Colonic mucosa (tissue), 4 donors: ENCODE data around the gene DOCK9. TPM values are rescaled to one million over a fixed set of nuclear protein-coding genes. Genes with fewer than 3 reads are reported as not detected.

ENCODE experiments used
- DNase-seq: peaks from one replicate; pipeline ENCODE4 v3.0.0-alpha.2; 2020
- H3K27ac ChIP-seq: fragments of 200-600 bp; one replicate; pipeline ENCODE4 v1.8.0; 2021
- H3K27me3 ChIP-seq: fragments of 200-600 bp; one replicate; pipeline ENCODE4 v1.8.0; 2021
- H3K36me3 ChIP-seq: fragments of 200-600 bp; one replicate; pipeline ENCODE4 v1.8.0; 2021
- H3K4me1 ChIP-seq: fragments of 200-600 bp; one replicate; pipeline ENCODE4 v1.8.0; 2021; ENCODE audit warnings: mild to moderate bottlenecking
- H3K4me3 ChIP-seq: fragments of 200-600 bp; one replicate; pipeline ENCODE4 v1.8.0; 2021
- H3K9ac ChIP-seq, 2 donors: one replicate each; pipeline ENCODE4 v1.7.0; 2013; ENCODE audit warnings: control low read depth in 2 of 2, low read depth in 2 of 2, low read length in 2 of 2
- H3K9me3 ChIP-seq: fragments of 200-600 bp; one replicate; pipeline ENCODE4 v1.8.0; 2021
- intact Hi-C: fragments of 100-400 bp; cut with DNase I; formaldehyde crosslinking; loops from one replicate; pipeline ENCODE4 v1.14.1; 2022
- total RNA-seq, 2 donors: library from RNA; stranded (reverse); fragmentation: NEBNext Ultra II Directional in 1 of 2; extraction: Animal tissue kit (Norgen Biotek cat#: 25700) in 1 of 2; gene quantifications; one replicate each; pipeline ENCODE4 v1.2.1, GENCODE V29; 2021
- TF ChIP-seq, protein P1 (sequence below): fragments of 200-600 bp; IDR thresholded peaks from one replicate; pipeline ENCODE4 v1.8.0; 2022; ENCODE audit warnings: antibody characterized with exemption, mild to moderate bottlenecking
- donor health status: healthy.
- donor health status: DM: no; HTN: no; CAD: no.
- donor health status: DM: no; HTN: no; CAD: no.

DOCK9 gene
- total RNA-seq, 2 donors from 2014 or later: 42.3 to 52.4 TPM

DNA sequence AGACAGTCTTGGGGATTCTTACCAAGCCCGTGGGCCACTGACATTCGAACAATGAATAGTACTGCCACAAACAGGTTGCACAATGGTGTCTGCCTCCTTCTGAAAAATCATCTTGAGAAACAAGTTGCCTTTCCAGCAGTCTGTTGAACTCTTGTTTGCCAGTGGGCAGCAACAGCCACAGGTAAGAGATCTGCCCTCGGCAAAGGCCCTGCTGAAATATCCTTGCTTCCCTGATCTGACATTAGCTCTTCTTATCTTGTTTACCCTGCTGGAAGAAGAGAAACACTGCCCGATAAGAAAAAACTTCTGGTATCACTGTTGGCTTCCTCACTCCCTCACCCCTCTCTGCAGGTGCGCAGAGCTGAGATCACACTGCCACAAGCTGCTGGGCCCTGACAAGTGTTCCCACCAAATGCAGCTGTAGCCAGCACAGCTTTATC is 2.0 kb downstream of the DOCK9 start:
- no peak for DNase-seq
- TF ChIP-seq, protein P1, sequence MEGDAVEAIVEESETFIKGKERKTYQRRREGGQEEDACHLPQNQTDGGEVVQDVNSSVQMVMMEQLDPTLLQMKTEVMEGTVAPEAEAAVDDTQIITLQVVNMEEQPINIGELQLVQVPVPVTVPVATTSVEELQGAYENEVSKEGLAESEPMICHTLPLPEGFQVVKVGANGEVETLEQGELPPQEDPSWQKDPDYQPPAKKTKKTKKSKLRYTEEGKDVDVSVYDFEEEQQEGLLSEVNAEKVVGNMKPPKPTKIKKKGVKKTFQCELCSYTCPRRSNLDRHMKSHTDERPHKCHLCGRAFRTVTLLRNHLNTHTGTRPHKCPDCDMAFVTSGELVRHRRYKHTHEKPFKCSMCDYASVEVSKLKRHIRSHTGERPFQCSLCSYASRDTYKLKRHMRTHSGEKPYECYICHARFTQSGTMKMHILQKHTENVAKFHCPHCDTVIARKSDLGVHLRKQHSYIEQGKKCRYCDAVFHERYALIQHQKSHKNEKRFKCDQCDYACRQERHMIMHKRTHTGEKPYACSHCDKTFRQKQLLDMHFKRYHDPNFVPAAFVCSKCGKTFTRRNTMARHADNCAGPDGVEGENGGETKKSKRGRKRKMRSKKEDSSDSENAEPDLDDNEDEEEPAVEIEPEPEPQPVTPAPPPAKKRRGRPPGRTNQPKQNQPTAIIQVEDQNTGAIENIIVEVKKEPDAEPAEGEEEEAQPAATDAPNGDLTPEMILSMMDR: no peak
- Histone ChIP-seq H3K9me3 (no peaks in the 10 kb centered on the region), H3K9ac (no peak overlapping the region), H3K4me1 (no peaks in the 10 kb centered on the region), H3K36me3 (no peaks in the 10 kb centered on the region), H3K27me3 (no peaks in the 10 kb centered on the region), H3K27ac (no peak overlapping the region), H3K4me3 (no peak overlapping the region)
- intact Hi-C loops: no loop called here

DNA sequence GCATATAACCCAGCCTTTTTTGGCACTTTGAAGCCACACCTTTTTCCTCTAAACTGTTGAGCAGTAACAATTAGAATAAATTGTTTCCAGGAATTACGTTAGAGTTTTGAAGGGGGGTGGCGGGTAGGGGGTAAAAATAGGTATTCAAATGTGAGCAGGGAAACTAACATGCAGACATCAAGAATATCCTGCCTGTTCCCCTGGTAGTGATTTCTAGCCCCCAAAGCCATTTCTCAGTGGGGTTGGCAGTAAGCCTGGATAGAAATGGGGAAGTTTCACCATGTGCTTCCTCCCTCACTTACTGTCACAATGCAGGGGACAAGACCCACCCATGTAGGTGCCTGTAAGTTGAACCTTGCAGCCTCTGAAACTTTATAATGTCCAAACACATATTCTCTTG is 3.8 kb downstream of the DOCK9 start:
- no peaks in the 10 kb centered on the region for H3K9me3 ChIP-seq
- H3K36me3 ChIP-seq: no peaks in the 10 kb centered on the region
- no peak overlapping the region for H3K4me3 ChIP-seq
- TF ChIP-seq, protein P1: no peak
- H3K27me3 ChIP-seq: no peaks in the 10 kb centered on the region
- no peak for DNase-seq
- intact Hi-C loops: no loop called here
- H3K27ac ChIP-seq: no peak overlapping the region
- no peak overlapping the region for H3K9ac ChIP-seq
- no peaks in the 10 kb centered on the region for H3K4me1 ChIP-seq

DNA sequence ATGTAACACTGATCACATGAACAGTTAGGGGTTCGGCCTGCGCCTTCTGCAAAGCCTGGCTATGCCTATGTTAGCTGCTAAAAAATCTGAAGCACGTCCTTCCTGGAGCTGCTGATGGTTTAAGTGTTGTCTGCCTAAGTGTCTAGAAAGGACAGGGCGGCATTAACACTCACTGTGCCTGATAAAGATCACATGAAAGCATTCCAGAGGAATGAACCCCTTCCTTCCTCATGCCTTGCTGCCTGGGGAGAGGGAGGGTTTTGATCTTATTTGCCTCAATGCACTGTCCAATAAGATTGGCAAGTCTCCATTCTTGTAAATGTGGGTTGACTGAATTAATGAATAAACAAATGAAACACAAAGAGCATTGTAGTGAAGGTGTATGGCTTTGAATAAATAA is 5.2 kb downstream of the DOCK9 start:
- H3K27me3 ChIP-seq: no peaks in the 10 kb centered on the region
- H3K9ac ChIP-seq: no peak overlapping the region
- no peak for DNase-seq
- no peak overlapping the region for H3K4me3 ChIP-seq
- H3K27ac ChIP-seq: no peak overlapping the region
- H3K4me1 ChIP-seq: no peaks in the 10 kb centered on the region
- TF ChIP-seq, protein P1: no peak
- no peaks in the 10 kb centered on the region for H3K36me3 ChIP-seq
- H3K9me3 ChIP-seq: no peaks in the 10 kb centered on the region
- intact Hi-C loops: no loop called here

- no peaks in the 10 kb centered on the region for H3K4me1 ChIP-seq
- H3K27ac ChIP-seq: no peak overlapping the region
Observed at GRCh38 chr13:98972059-98972458, 5.8 kb downstream of the DOCK9 start.

GRCh38 chr13:98970330-98970729 is 7.5 kb downstream of the DOCK9 start:
- no peak overlapping the region for H3K9ac ChIP-seq
- H3K36me3 ChIP-seq: no peaks in the 10 kb centered on the region
- H3K4me3 ChIP-seq: no peak overlapping the region
- intact Hi-C loops: no loop called here
- no peak overlapping the region for H3K27ac ChIP-seq
- TF ChIP-seq, protein P1: no peak
- no peaks in the 10 kb centered on the region for H3K27me3 ChIP-seq
- no peaks in the 10 kb centered on the region for H3K4me1 ChIP-seq
- DNase-seq: no peak
- no peaks in the 10 kb centered on the region for H3K9me3 ChIP-seq

More at GRCh38 chr13:98972059-98972458, 5.8 kb downstream of the DOCK9 start:
- Histone ChIP-seq H3K9ac (no peak overlapping the region), H3K4me3 (no peak overlapping the region), H3K27me3 (no peaks in the 10 kb centered on the region), H3K36me3 (no peaks in the 10 kb centered on the region), H3K9me3 (no peaks in the 10 kb centered on the region)
- TF ChIP-seq, protein P1: no peak
- no peak for DNase-seq
- intact Hi-C loops: no loop called here

GRCh38 chr13:98967491-98967890 is 10.4 kb downstream of the DOCK9 start:
- TF ChIP-seq, protein P1: no peak
- Histone ChIP-seq H3K4me1 (no peaks in the 10 kb centered on the region), H3K9me3 (no peaks in the 10 kb centered on the region), H3K36me3 (no peaks in the 10 kb centered on the region), H3K9ac (no peak overlapping the region), H3K27me3 (no peaks in the 10 kb centered on the region), H3K4me3 (no peak overlapping the region), H3K27ac (no peak overlapping the region)
- no peak for DNase-seq
- intact Hi-C loops: no loop called here
